ENCODE results near the gene MAN1A1. TPM values are rescaled to one million over a fixed set of nuclear protein-coding genes. Genes with fewer than 3 reads are reported as not detected.

MAN1A1 gene
- total RNA-seq, 1 experiment from 2014 or later: 19.0 TPM

DNA sequence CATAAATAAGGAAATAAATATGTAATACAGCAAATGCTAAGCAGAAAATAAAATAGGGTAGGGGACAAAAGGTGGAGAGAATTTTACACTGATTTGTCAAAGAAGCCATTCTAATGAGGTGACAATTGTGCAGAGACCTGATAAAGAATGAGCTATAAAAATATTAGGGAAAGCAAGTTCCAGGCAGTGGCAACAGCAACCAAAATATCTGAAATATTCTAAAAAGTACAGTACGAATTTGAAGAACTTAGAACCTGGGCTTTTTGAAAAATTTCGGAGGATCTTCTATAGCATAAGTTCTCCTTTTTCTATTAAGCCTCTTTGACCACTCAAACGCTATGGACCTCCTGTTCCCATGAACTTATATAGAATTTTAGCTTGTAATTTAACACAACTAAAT lies 173.1 kb downstream of the MAN1A1 start:
- Histone ChIP-seq H3K27me3 (ENCODE audit: low read length) (no peaks in the 10 kb centered on the region), H4K20me1 (ENCODE audit: low read length) (no peaks in the 10 kb centered on the region), H3K27ac (ENCODE audit: low read length) (no peak overlapping the region), H3K9ac (ENCODE audit: low read length) (no peak overlapping the region), H3K9me2 (replicated peaks; ENCODE audit: low read length) (no peaks in the 10 kb centered on the region), H3K4me3 (ENCODE audit: low read length) (no peak overlapping the region), H3F3A (ENCODE audit: low read length, unreplicated experiment) (no peaks in the 10 kb centered on the region), H3K4me2 (ENCODE audit: low read length) (no peak overlapping the region), H3K9me3 (ENCODE audit: low read length) (no peaks in the 10 kb centered on the region), H3K36me3 (ENCODE audit: low read depth, low read length) (no peaks in the 10 kb centered on the region), H2AFZ (ENCODE audit: low read length) (no peak overlapping the region), H3K79me2 (ENCODE audit: low read length) (no peaks in the 10 kb centered on the region), H3K4me1 (ENCODE audit: insufficient read depth, low read length) (no peaks in the 10 kb centered on the region)
- POLR2A ChIA-PET (ENCODE audit: unreplicated experiment): no interaction called here
- CTCF ChIA-PET: no interaction called here
- TF ChIP-seq, protein P1, sequence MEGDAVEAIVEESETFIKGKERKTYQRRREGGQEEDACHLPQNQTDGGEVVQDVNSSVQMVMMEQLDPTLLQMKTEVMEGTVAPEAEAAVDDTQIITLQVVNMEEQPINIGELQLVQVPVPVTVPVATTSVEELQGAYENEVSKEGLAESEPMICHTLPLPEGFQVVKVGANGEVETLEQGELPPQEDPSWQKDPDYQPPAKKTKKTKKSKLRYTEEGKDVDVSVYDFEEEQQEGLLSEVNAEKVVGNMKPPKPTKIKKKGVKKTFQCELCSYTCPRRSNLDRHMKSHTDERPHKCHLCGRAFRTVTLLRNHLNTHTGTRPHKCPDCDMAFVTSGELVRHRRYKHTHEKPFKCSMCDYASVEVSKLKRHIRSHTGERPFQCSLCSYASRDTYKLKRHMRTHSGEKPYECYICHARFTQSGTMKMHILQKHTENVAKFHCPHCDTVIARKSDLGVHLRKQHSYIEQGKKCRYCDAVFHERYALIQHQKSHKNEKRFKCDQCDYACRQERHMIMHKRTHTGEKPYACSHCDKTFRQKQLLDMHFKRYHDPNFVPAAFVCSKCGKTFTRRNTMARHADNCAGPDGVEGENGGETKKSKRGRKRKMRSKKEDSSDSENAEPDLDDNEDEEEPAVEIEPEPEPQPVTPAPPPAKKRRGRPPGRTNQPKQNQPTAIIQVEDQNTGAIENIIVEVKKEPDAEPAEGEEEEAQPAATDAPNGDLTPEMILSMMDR (conservative IDR thresholded peaks at IDR 0.05; ENCODE audit: low read depth, low read length): no peak
- TF ChIP-seq EZH2phosphoT487 (IDR thresholded peaks at IDR 0.05; ENCODE audit: borderline replicate concordance, low read length): no peak
- TF ChIP-seq EZH2 (IDR thresholded peaks at IDR 0.05; ENCODE audit: low read length, unreplicated experiment): no peak
- intact Hi-C loops (cut with micrococcal nuclease): no loop called here
- DNase-seq (no peak), ATAC-seq (no peak)
- no TSS peak for BruUV-seq (replicated peaks)

DNA sequence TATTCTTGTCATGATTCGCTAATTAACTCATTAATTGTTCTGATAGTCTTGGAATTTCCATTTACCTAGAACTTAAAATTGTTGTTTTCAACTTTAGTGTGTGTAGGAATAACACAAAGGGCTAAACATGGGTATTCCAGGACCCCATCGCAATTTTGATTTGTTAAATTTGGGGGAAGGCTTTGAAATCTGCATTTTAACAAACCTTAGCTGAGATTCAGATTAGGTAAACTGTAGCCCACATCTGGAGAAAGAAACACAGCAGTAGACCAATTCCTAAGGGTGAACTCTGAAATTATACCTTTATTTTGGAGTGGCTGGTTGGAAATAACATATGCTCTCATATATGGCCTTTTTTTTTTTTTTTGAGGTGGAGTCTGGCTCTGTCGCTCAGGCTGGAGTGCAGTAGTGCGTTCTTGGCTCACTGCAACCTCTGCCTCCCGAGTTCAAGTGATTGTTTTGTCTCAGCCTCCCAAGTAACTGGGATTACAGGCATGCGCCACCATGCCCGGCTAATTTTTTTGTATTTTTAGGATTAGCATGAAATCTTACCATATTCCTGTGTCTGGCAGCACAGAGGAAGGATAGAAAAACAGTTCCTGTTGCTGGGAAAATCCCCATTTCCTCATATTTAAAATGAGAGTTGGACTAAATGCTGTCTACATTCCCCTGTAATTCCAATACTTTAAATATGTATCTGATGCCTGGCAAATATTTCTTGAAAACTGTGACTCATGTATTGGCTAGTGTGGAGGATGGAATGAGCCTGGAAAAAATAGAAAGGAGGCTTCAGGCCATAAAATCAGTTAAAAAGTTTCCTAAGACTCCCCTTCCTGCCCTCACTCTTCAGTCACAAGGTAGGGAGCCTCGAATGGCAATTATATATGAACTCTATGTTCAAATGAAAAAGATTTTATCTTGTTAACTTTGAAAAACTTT lies 174.4 kb downstream of the MAN1A1 start:
- Histone ChIP-seq H3K9ac (ENCODE audit: low read length) (no peak overlapping the region), H3K4me3 (ENCODE audit: low read length) (no peak overlapping the region), H3K27ac (ENCODE audit: low read length) (no peak overlapping the region), H3K27me3 (ENCODE audit: low read length) (no peaks in the 10 kb centered on the region), H3K36me3 (ENCODE audit: low read depth, low read length) (no peaks in the 10 kb centered on the region), H3F3A (ENCODE audit: low read length, unreplicated experiment) (no peaks in the 10 kb centered on the region), H3K9me3 (ENCODE audit: low read length) (no peaks in the 10 kb centered on the region), H3K79me2 (ENCODE audit: low read length) (no peaks in the 10 kb centered on the region), H2AFZ (ENCODE audit: low read length) (no peak overlapping the region), H4K20me1 (ENCODE audit: low read length) (no peaks in the 10 kb centered on the region), H3K9me2 (replicated peaks; ENCODE audit: low read length) (no peaks in the 10 kb centered on the region), H3K4me1 (ENCODE audit: insufficient read depth, low read length) (no peaks in the 10 kb centered on the region), H3K4me2 (ENCODE audit: low read length) (no peak overlapping the region)
- CTCF ChIA-PET: no interaction called here
- no peak for TF ChIP-seq EZH2 (IDR thresholded peaks at IDR 0.05; ENCODE audit: low read length, unreplicated experiment)
- TF ChIP-seq, protein P1 (conservative IDR thresholded peaks at IDR 0.05; ENCODE audit: low read depth, low read length): no peak
- no peak for TF ChIP-seq EZH2phosphoT487 (IDR thresholded peaks at IDR 0.05; ENCODE audit: borderline replicate concordance, low read length)
- intact Hi-C loops (cut with micrococcal nuclease): no loop called here
- no peak for DNase-seq
- POLR2A ChIA-PET (ENCODE audit: unreplicated experiment): no interaction called here
- no peak for ATAC-seq
- no TSS peak for BruUV-seq (replicated peaks)

DNA sequence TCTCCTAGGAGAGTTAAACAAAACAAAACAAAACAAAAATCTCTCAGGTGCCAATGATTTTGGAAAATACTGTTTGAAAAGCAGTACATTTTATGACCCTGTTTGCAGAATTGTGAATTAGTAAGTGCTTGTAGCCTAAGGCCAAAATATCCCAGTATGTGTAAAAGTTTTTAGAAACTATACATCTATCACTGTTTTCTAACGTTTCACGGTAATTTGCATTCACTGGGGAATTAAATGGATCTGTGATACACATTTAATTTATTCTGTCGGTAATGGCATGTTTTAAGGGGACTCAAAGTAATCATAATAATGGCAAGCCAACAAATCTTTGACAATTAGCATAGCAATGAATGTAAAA lies 175.5 kb downstream of the MAN1A1 start:
- ATAC-seq: no peak
- CTCF ChIA-PET: no interaction called here
- TF ChIP-seq EZH2 (IDR thresholded peaks at IDR 0.05; ENCODE audit: low read length, unreplicated experiment): no peak
- TF ChIP-seq, protein P1 (conservative IDR thresholded peaks at IDR 0.05; ENCODE audit: low read depth, low read length): no peak
- no peak for TF ChIP-seq EZH2phosphoT487 (IDR thresholded peaks at IDR 0.05; ENCODE audit: borderline replicate concordance, low read length)
- Histone ChIP-seq H3K4me2 (ENCODE audit: low read length) (no peak overlapping the region), H3K9me2 (replicated peaks; ENCODE audit: low read length) (no peaks in the 10 kb centered on the region), H3F3A (ENCODE audit: low read length, unreplicated experiment) (no peaks in the 10 kb centered on the region), H3K79me2 (ENCODE audit: low read length) (no peaks in the 10 kb centered on the region), H3K36me3 (ENCODE audit: low read depth, low read length) (no peaks in the 10 kb centered on the region), H3K9me3 (ENCODE audit: low read length) (no peaks in the 10 kb centered on the region), H3K27me3 (ENCODE audit: low read length) (no peaks in the 10 kb centered on the region), H3K4me3 (ENCODE audit: low read length) (no peak overlapping the region), H4K20me1 (ENCODE audit: low read length) (no peaks in the 10 kb centered on the region), H3K4me1 (ENCODE audit: insufficient read depth, low read length) (no peaks in the 10 kb centered on the region), H3K27ac (ENCODE audit: low read length) (no peak overlapping the region), H2AFZ (ENCODE audit: low read length) (no peak overlapping the region), H3K9ac (ENCODE audit: low read length) (no peak overlapping the region)
- intact Hi-C loops (cut with micrococcal nuclease): no loop called here
- BruUV-seq (replicated peaks): no TSS peak
- POLR2A ChIA-PET (ENCODE audit: unreplicated experiment): no interaction called here
- no peak for DNase-seq

Measured in PC-3 (cell line).